Amniotic stem cell (primary cell): ENCODE results near the gene TK1.

Source experiments
- DNase-seq: peaks from one replicate; lab custom pipeline; 2025; lab: John Stamatoyannopoulos, UW

TK1 gene

GRCh38 chr17:78219396-78220150, 32.7 kb upstream of the TK1 start:
- DNase-seq, result no peak

- no peak for DNase-seq
These were observed 27.8 kb upstream of the TK1 start for GRCh38 chr17:78214706-78215061.

GRCh38 chr17:78214016-78214705, 27.3 kb upstream of the TK1 start, which contains the start of gene BIRC5:
BIRC5 (plus strand) TSS chr17:78214253; CDS start chr17:78214317, 64 bp downstream.
- DNase-seq, result peak; percentile 59

GRCh38 chr17:78211032-78211431, 24.2 kb upstream of the TK1 start:
- DNase-seq, result no peak

GRCh38 chr17:78210111-78210510, 23.3 kb upstream of the TK1 start:
- DNase-seq, result no peak

GRCh38 chr17:78208486-78208885, 21.6 kb upstream of the TK1 start:
- DNase-seq, result no peak

- no peak for DNase-seq
These were observed 19.4 kb upstream of the TK1 start for GRCh38 chr17:78206298-78206697.

- DNase-seq, result no peak
These were observed 18.4 kb upstream of the TK1 start for GRCh38 chr17:78205124-78205775.

- no peak for DNase-seq
These were observed 17.7 kb upstream of the TK1 start for GRCh38 chr17:78204387-78205123.

- no peak for DNase-seq
These were observed 15.8 kb upstream of the TK1 start for GRCh38 chr17:78202666-78203065.

- DNase-seq, result no peak
These were observed 13.6 kb upstream of the TK1 start for GRCh38 chr17:78200451-78200850.

GRCh38 chr17:78197147-78197832, 10.4 kb upstream of the TK1 start:
- no peak for DNase-seq

GRCh38 chr17:78196716-78197115, 9.9 kb upstream of the TK1 start:
- DNase-seq, result no peak

- DNase-seq, result no peak
These were observed 716 bp downstream of the TK1 start for GRCh38 chr17:78185981-78186691.

GRCh38 chr17:78184868-78185267, 2.0 kb downstream of the TK1 start:
- DNase-seq, result no peak

GRCh38 chr17:78184351-78184750, 2.5 kb downstream of the TK1 start:
- DNase-seq, result no peak

GRCh38 chr17:78183916-78184315, 2.9 kb downstream of the TK1 start:
- DNase-seq, result no peak

- no peak for DNase-seq
These were observed 4.3 kb downstream of the TK1 start for GRCh38 chr17:78182504-78182903.

- no peak for DNase-seq
These were observed 6.3 kb downstream of the TK1 start for GRCh38 chr17:78180508-78180907.

- DNase-seq, result no peak
These were observed 6.8 kb downstream of the TK1 start for GRCh38 chr17:78180083-78180482.

- DNase-seq, result no peak
These were observed 7.5 kb downstream of the TK1 start for GRCh38 chr17:78179372-78179771.
